Astrocyte of the cerebellum (primary cell): ENCODE data around the gene NAXE.
A peak's percentile ranks its signal among the peaks of the same experiment; 100 is the strongest.

Source experiments
- DNase-seq: peaks from one replicate; pipeline ENCODE4 v3.0.0-alpha.2; 2011; ENCODE audit warnings: low read depth
- H3K4me3 ChIP-seq: 2 replicates; pipeline ENCODE4 v1.5.1; 2011; ENCODE audit warnings: mild to moderate bottlenecking, low read depth, low read length, moderate library complexity
- CTCF ChIP-seq: IDR thresholded peaks from 2 replicates; pipeline ENCODE4 v1.5.1; 2012; ENCODE audit warnings: low read length, low read depth, moderate library complexity, mild to moderate bottlenecking; ENCODE audit errors: missing control alignments
- in situ Hi-C: cut with HindIII; loops from 2 replicates; pipeline ENCODE4 v1.10.0; 2017; ENCODE audit warnings: low sequenced_read_pairs

The NAXE gene

GRCh38 chr1:156638189-156638985 lies 46.8 kb downstream of the NAXE start:
- in situ Hi-C loops, result no loop called here
- no peak overlapping the region for H3K4me3 ChIP-seq
- no peak for DNase-seq
- TF ChIP-seq CTCF, result no peak

- DNase-seq, result no peak
- TF ChIP-seq CTCF, result no peak
- in situ Hi-C loops, result no loop called here
- no peak overlapping the region for H3K4me3 ChIP-seq
Observed at GRCh38 chr1:156639601-156640101, 48.1 kb downstream of the NAXE start.

- no peak overlapping the region for H3K4me3 ChIP-seq
- TF ChIP-seq CTCF, result no peak
- in situ Hi-C loops, result no loop called here
- DNase-seq, result no peak
Observed at GRCh38 chr1:156640842-156641706, 49.5 kb downstream of the NAXE start.

- no peak for TF ChIP-seq CTCF
- DNase-seq, result no peak
- H3K4me3 ChIP-seq, result peak within 1 kb of the TSS; percentile 15
- in situ Hi-C loops, result no loop called here
Observed at GRCh38 chr1:156641761-156642264, 50.2 kb downstream of the NAXE start, which contains the start of gene BCAN. Gene BCAN (plus strand): TSS chr1:156642117. CDS start chr1:156646055, 3,938 bp downstream.

- DNase-seq, result no peak
- in situ Hi-C loops, result no loop called here
- no peak for TF ChIP-seq CTCF
- peak overlapping the region; percentile 15 for H3K4me3 ChIP-seq
Observed at GRCh38 chr1:156642265-156643048, 50.9 kb downstream of the NAXE start.
